Breast epithelium (tissue), 4 donors: Measurements from ENCODE around the gene CMTM2. TPM values are rescaled to one million over a fixed set of nuclear protein-coding genes. Genes with fewer than 3 reads are reported as not detected.
"Not testable (repeated sequence)": the region's sequence is repeated elsewhere in the genome, so short reads cannot be mapped to it uniquely, and the experiment has no call there.

Source experiments
- DNase-seq, 2 donors: peaks; one replicate each; pipeline ENCODE4 v3.0.0-alpha.2; 2019; ENCODE audit warnings: low spot score in 2 of 2
- H3K27ac ChIP-seq, 2 donors: fragments of 200-600 bp; sonication (generic) in 1 of 2; one replicate each; pipeline ENCODE4 v1.5.1; 2016 to 2019; ENCODE audit warnings: mild to moderate bottlenecking in 1 of 2
- H3K27me3 ChIP-seq, 2 donors: fragments of 200-600 bp; sonication (generic) in 1 of 2; one replicate each; pipeline versions ENCODE4 v1.5.1 to v1.6.0; 2017 to 2019; ENCODE audit warnings: control low read depth in 1 of 2, mild to moderate bottlenecking in 1 of 2
- H3K36me3 ChIP-seq: fragments of 200-600 bp; one replicate; pipeline ENCODE4 v1.5.1; 2019
- H3K4me1 ChIP-seq, 2 donors: fragments of 200-600 bp; sonication (generic); one replicate each; pipeline ENCODE4 v1.5.1; 2016 to 2019; ENCODE audit warnings: control low read depth in 1 of 2
- H3K4me3 ChIP-seq, 3 donors: fragments of 200-600 bp; sonication (generic); 1 replicate in 2 of 3; 2 replicates in 1 of 3; pipeline ENCODE4 v1.5.1; 2016 to 2019; ENCODE audit warnings: mild to moderate bottlenecking in 3 of 3, moderate library complexity in 2 of 3
- H3K9me3 ChIP-seq, 2 donors: fragments of 200-600 bp; sonication (generic) in 1 of 2; one replicate each; pipeline ENCODE4 v1.5.1; 2016 to 2019; ENCODE audit warnings: control low read depth in 1 of 2
- CTCF ChIP-seq, 3 donors: fragments of 450-650 bp; IDR thresholded peaks; one replicate each; pipeline ENCODE4 v1.5.1; 2016 to 2017; ENCODE audit warnings: antibody characterized with exemption in 3 of 3, mild to moderate bottlenecking in 3 of 3, moderate library complexity in 3 of 3
- POLR2A ChIP-seq: fragments of 450-650 bp; IDR thresholded peaks from one replicate; pipeline ENCODE4 v1.6.1; 2016; ENCODE audit warnings: antibody characterized with exemption, mild to moderate bottlenecking, moderate library complexity
- POLR2AphosphoS5 ChIP-seq, 3 donors: sonication (generic); formaldehyde crosslinking; IDR thresholded peaks; one replicate each; pipeline ENCODE4 v1.6.1; 2017; ENCODE audit warnings: antibody characterized with exemption in 3 of 3
- intact Hi-C: fragments of 100-400 bp; cut with DNase I; formaldehyde crosslinking; loops from one replicate; pipeline ENCODE4 v1.15.1; 2023; ENCODE audit warnings: low total_unique reads
- total RNA-seq, 3 donors: library from RNA; depleted of rRNA; stranded (reverse); fragments of >200 nt; gene quantifications; one replicate each; pipeline ENCODE4 v1.1.0, GENCODE V29; 2016

CMTM2 gene
- total RNA-seq, 3 donors from 2014 or later, result not detected

GRCh38 chr16:66592241-66592640 is 13.0 kb downstream of the CMTM2 start:
- no peak overlapping the region for H3K27ac ChIP-seq
- TF ChIP-seq POLR2AphosphoS5 (IDR thresholded peaks at IDR 0.05) (no peak), POLR2A (no peak), CTCF (IDR thresholded peaks at IDR 0.05) (no peak)
- intact Hi-C loops, result no loop called here

GRCh38 chr16:66592814-66593213 is 13.6 kb downstream of the CMTM2 start:
- H3K4me1 ChIP-seq, result no peaks in the 10 kb centered on the region
- no peak for TF ChIP-seq POLR2A
- no peak for TF ChIP-seq CTCF (IDR thresholded peaks at IDR 0.05)
- no peak for TF ChIP-seq POLR2AphosphoS5 (IDR thresholded peaks at IDR 0.05)
- no peaks in the 10 kb centered on the region for H3K9me3 ChIP-seq
- H3K4me3 ChIP-seq, result no peak overlapping the region
- H3K36me3 ChIP-seq, result no peaks in the 10 kb centered on the region
- DNase-seq, result no peak
- no peaks in the 10 kb centered on the region for H3K27me3 ChIP-seq
- H3K27ac ChIP-seq, result no peak overlapping the region
- intact Hi-C loops, result no loop called here

More at GRCh38 chr16:66592241-66592640, 13.0 kb downstream of the CMTM2 start:
- no peak for DNase-seq
- no peaks in the 10 kb centered on the region for H3K27me3 ChIP-seq
- no peaks in the 10 kb centered on the region for H3K36me3 ChIP-seq
- H3K4me1 ChIP-seq, result no peaks in the 10 kb centered on the region
- no peaks in the 10 kb centered on the region for H3K9me3 ChIP-seq
- no peak overlapping the region for H3K4me3 ChIP-seq

- Histone ChIP-seq H3K9me3 (no peaks in the 10 kb centered on the region), H3K4me1 (no peaks in the 10 kb centered on the region), H3K27me3 (no peaks in the 10 kb centered on the region), H3K27ac (no peak overlapping the region), H3K36me3 (no peaks in the 10 kb centered on the region), H3K4me3 (no peak overlapping the region)
- no peak for DNase-seq
- no peak for TF ChIP-seq POLR2AphosphoS5 (IDR thresholded peaks at IDR 0.05)
- TF ChIP-seq CTCF (IDR thresholded peaks at IDR 0.05), result no peak
- no peak for TF ChIP-seq POLR2A
- intact Hi-C loops, result loop anchor here (1.0 kb wide), 1 partner anchor 16 kb away; no protein-coding TSS in a partner anchor
Observed at GRCh38 chr16:66594739-66595138, 15.5 kb downstream of the CMTM2 start.

GRCh38 chr16:66596559-66596958 is 17.3 kb downstream of the CMTM2 start:
- DNase-seq, H3K9me3 ChIP-seq, H3K4me1 ChIP-seq, H3K36me3 ChIP-seq, H3K4me3 ChIP-seq, H3K27ac ChIP-seq, H3K27me3 ChIP-seq, intact Hi-C loops: not testable (repeated sequence)

- H3K27me3 ChIP-seq, result no peaks in the 10 kb centered on the region
- intact Hi-C loops, result no loop called here
- no peak overlapping the region for H3K4me3 ChIP-seq
- no peaks in the 10 kb centered on the region for H3K4me1 ChIP-seq
- H3K36me3 ChIP-seq, result no peaks in the 10 kb centered on the region
- DNase-seq, result no peak
- no peak overlapping the region for H3K27ac ChIP-seq
- no peak for TF ChIP-seq CTCF (IDR thresholded peaks at IDR 0.05)
- no peak for TF ChIP-seq POLR2AphosphoS5 (IDR thresholded peaks at IDR 0.05)
- TF ChIP-seq POLR2A, result no peak
- H3K9me3 ChIP-seq, result no peaks in the 10 kb centered on the region
Observed at GRCh38 chr16:66596986-66597848, 18.0 kb downstream of the CMTM2 start.
